SJSA1 (cell line): ENCODE results near the gene AGER. TPM values are rescaled to one million over a fixed set of nuclear protein-coding genes. Genes with fewer than 3 reads are reported as not detected.
"Not testable (repeated sequence)": the region's sequence is repeated elsewhere in the genome, so short reads cannot be mapped to it uniquely, and the experiment has no call there.

Experiments
- DNase-seq, 2 experiments: peaks; one replicate each; pipeline ENCODE4 v3.0.0-alpha.2; 2015 to 2020; ENCODE audit warnings: low spot score in 2 of 2, low read depth in 1 of 2
- H3K27ac ChIP-seq: fragments of 250-450 bp; sonication (Bioruptor Pico); 2 replicates; pipeline ENCODE4 v1.5.1; 2020; ENCODE audit warnings: mild to moderate bottlenecking, moderate library complexity
- H3K27me3 ChIP-seq: fragments of 250-450 bp; sonication (Bioruptor Pico); replicated peaks from 2 replicates; pipeline ENCODE4 v1.5.1; 2020; ENCODE audit warnings: mild to moderate bottlenecking, moderate library complexity
- H3K36me3 ChIP-seq: fragments of 250-450 bp; sonication (Bioruptor Pico); 2 replicates; pipeline ENCODE4 v1.5.1; 2020; ENCODE audit warnings: mild to moderate bottlenecking
- H3K4me1 ChIP-seq: fragments of 250-450 bp; sonication (Bioruptor Pico); replicated peaks from 2 replicates; pipeline ENCODE4 v1.6.1; 2021; ENCODE audit warnings: mild to moderate bottlenecking
- H3K4me3 ChIP-seq: fragments of 250-450 bp; sonication (Bioruptor Pico); 2 replicates; pipeline ENCODE4 v1.5.1; 2020; ENCODE audit warnings: mild to moderate bottlenecking
- H3K9me3 ChIP-seq: fragments of 250-450 bp; sonication (Bioruptor Pico); replicated peaks from 2 replicates; pipeline ENCODE4 v1.5.1; 2020; ENCODE audit warnings: mild to moderate bottlenecking
- total RNA-seq: library from RNA; depleted of rRNA; stranded (reverse); fragments of >200 nt; shearing (Covaris generic); gene quantifications from 2 replicates; pipeline ENCODE4 v1.2.3, GENCODE V29; 2014

AGER gene
- total RNA-seq, 1 experiment from 2014 or later, result 0.76 TPM

- peaks cover 6% of the 10 kb centered on the region; the same call in 1 of the 2 replicates for H3K27me3 ChIP-seq
- no peak for DNase-seq
- H3K9me3 ChIP-seq, result no peaks in the 10 kb centered on the region
- no peak overlapping the region for H3K4me3 ChIP-seq
- peaks cover 18% of the 10 kb centered on the region for H3K4me1 ChIP-seq
- H3K27ac ChIP-seq, result no peak overlapping the region
- no peaks in the 10 kb centered on the region for H3K36me3 ChIP-seq
Measured at GRCh38 chr6:32149932-32150870, 33.9 kb downstream of the AGER start.

GRCh38 chr6:32149092-32149755, 34.8 kb downstream of the AGER start:
- H3K4me1 ChIP-seq, result peaks cover 10% of the 10 kb centered on the region
- H3K4me3 ChIP-seq, result no peak overlapping the region
- H3K36me3 ChIP-seq, result no peaks in the 10 kb centered on the region
- H3K9me3 ChIP-seq, result no peaks in the 10 kb centered on the region
- no peak overlapping the region for H3K27ac ChIP-seq
- peaks cover 6% of the 10 kb centered on the region; the same call in 1 of the 2 replicates for H3K27me3 ChIP-seq
- DNase-seq, result no peak

- Histone ChIP-seq H3K27me3 (peaks cover 6% of the 10 kb centered on the region; the same call in 1 of the 2 replicates), H3K4me3 (no peak overlapping the region), H3K36me3 (no peaks in the 10 kb centered on the region), H3K9me3 (no peaks in the 10 kb centered on the region), H3K4me1 (peaks cover 7% of the 10 kb centered on the region), H3K27ac (no peak overlapping the region)
- DNase-seq, result no peak
Measured at GRCh38 chr6:32148289-32149091, 35.6 kb downstream of the AGER start.

GRCh38 chr6:32147401-32148132, 36.5 kb downstream of the AGER start:
- H3K27me3 ChIP-seq, result peaks cover 6% of the 10 kb centered on the region; the same call in 1 of the 2 replicates
- H3K9me3 ChIP-seq, result no peaks in the 10 kb centered on the region
- H3K27ac ChIP-seq, result no peak overlapping the region
- no peaks in the 10 kb centered on the region; the same call in 1 of the 2 replicates for H3K4me1 ChIP-seq
- H3K36me3 ChIP-seq, result no peaks in the 10 kb centered on the region
- H3K4me3 ChIP-seq, result no peak overlapping the region
- no peak for DNase-seq

GRCh38 chr6:32146687-32147086, 37.4 kb downstream of the AGER start:
- Histone ChIP-seq H3K27ac (no peak overlapping the region), H3K4me3 (no peak overlapping the region), H3K4me1 (no peaks in the 10 kb centered on the region; the same call in 1 of the 2 replicates), H3K36me3 (no peaks in the 10 kb centered on the region), H3K9me3 (no peaks in the 10 kb centered on the region), H3K27me3 (peaks cover 6% of the 10 kb centered on the region; the same call in 1 of the 2 replicates)
- DNase-seq, result no peak

- no peak overlapping the region for H3K4me3 ChIP-seq
- DNase-seq, result no peak
Measured at GRCh38 chr6:32146287-32146686, 37.8 kb downstream of the AGER start.

GRCh38 chr6:32144238-32144637, 39.8 kb downstream of the AGER start:
- not testable (repeated sequence) for H3K27me3 ChIP-seq, DNase-seq, H3K27ac ChIP-seq, H3K4me1 ChIP-seq, H3K4me3 ChIP-seq, H3K36me3 ChIP-seq, H3K9me3 ChIP-seq

More at GRCh38 chr6:32146287-32146686, 37.8 kb downstream of the AGER start:
- Histone ChIP-seq H3K9me3 (no peaks in the 10 kb centered on the region), H3K27me3 (peaks cover 6% of the 10 kb centered on the region; the same call in 1 of the 2 replicates), H3K27ac (no peak overlapping the region), H3K36me3 (no peaks in the 10 kb centered on the region), H3K4me1 (no peaks in the 10 kb centered on the region; the same call in 1 of the 2 replicates)

GRCh38 chr6:32140420-32141046, 43.5 kb downstream of the AGER start:
- DNase-seq, result no peak
- no peaks in the 10 kb centered on the region for H3K36me3 ChIP-seq
- no peak overlapping the region for H3K27ac ChIP-seq
- no peak overlapping the region for H3K4me3 ChIP-seq
- no peaks in the 10 kb centered on the region for H3K27me3 ChIP-seq
- no peaks in the 10 kb centered on the region for H3K9me3 ChIP-seq
- peaks cover 14% of the 10 kb centered on the region for H3K4me1 ChIP-seq

- no peak overlapping the region for H3K27ac ChIP-seq
- no peak overlapping the region for H3K4me3 ChIP-seq
- no peaks in the 10 kb centered on the region for H3K27me3 ChIP-seq
- H3K4me1 ChIP-seq, result peaks cover 18% of the 10 kb centered on the region
- no peaks in the 10 kb centered on the region for H3K36me3 ChIP-seq
- no peaks in the 10 kb centered on the region for H3K9me3 ChIP-seq
- no peak for DNase-seq
Measured at GRCh38 chr6:32139590-32139989, 44.5 kb downstream of the AGER start.

- Histone ChIP-seq H3K4me1 (peaks cover 31% of the 10 kb centered on the region), H3K27ac (no peak overlapping the region), H3K27me3 (no peaks in the 10 kb centered on the region), H3K36me3 (no peaks in the 10 kb centered on the region), H3K9me3 (no peaks in the 10 kb centered on the region), H3K4me3 (no peak overlapping the region)
- no peak for DNase-seq
Measured at GRCh38 chr6:32137454-32137853, 46.6 kb downstream of the AGER start.

GRCh38 chr6:32133786-32134185, 50.3 kb downstream of the AGER start:
- Histone ChIP-seq H3K4me1 (peaks cover 42% of the 10 kb centered on the region), H3K36me3 (no peaks in the 10 kb centered on the region; the same call in 1 of the 2 replicates), H3K9me3 (no peaks in the 10 kb centered on the region), H3K4me3 (no peak overlapping the region), H3K27ac (peak overlapping the region; percentile 42), H3K27me3 (no peaks in the 10 kb centered on the region)
- peak in 1 of 2 experiments; percentile 74 for DNase-seq

- Histone ChIP-seq H3K4me3 (no peak overlapping the region), H3K9me3 (no peaks in the 10 kb centered on the region), H3K27ac (no peak overlapping the region), H3K36me3 (peaks cover 3% of the 10 kb centered on the region), H3K4me1 (peaks cover 52% of the 10 kb centered on the region), H3K27me3 (no peaks in the 10 kb centered on the region)
- DNase-seq, result no peak
Measured at GRCh38 chr6:32132110-32132509, 51.9 kb downstream of the AGER start.
